Measurements from ENCODE around the gene SOD3. TPM values are rescaled to one million over a fixed set of nuclear protein-coding genes. Genes with fewer than 3 reads are reported as not detected.

SOD3 gene
- total and polyA plus RNA-seq, 10 donors = 4.0 to 28.8 (median 14.4) TPM

GRCh38 chr4:24840362-24840761 lies 45.0 kb downstream of the SOD3 start:
- no peaks in the 10 kb centered on the region for H3K4me1 ChIP-seq
- 92 to 95% (median 94%) methylated on average over 5 of the region's 5 CpGs for WGBS, 5 donors
- H3K4me3 ChIP-seq = no peak overlapping the region
- DNase-seq = no peak
- no peaks in the 10 kb centered on the region for H3K9me3 ChIP-seq
- H3K36me3 ChIP-seq = peaks cover 0 to 19% (median 0%) of the 10 kb centered on the region in 6 donors
- TF ChIP-seq POLR2A (IDR thresholded peaks at IDR 0.05) = no peak
- no peak for TF ChIP-seq CTCF (IDR thresholded peaks at IDR 0.05 in 8 of 11, conservative IDR thresholded peaks at IDR 0.05 in 3 of 11)
- no peak for TF ChIP-seq POLR2AphosphoS5 (IDR thresholded peaks at IDR 0.05)
- intact Hi-C loops (cut with DNase I; ENCODE audit: low total_unique reads) = no loop called here
- no peak overlapping the region for H3K27ac ChIP-seq
- no peaks in the 10 kb centered on the region for H3K27me3 ChIP-seq (replicated peaks in 1 of 7)

GRCh38 chr4:24840826-24841543 lies 45.6 kb downstream of the SOD3 start:
- Histone ChIP-seq H3K27me3 (replicated peaks in 1 of 7) (no peaks in the 10 kb centered on the region), H3K36me3 (peaks cover 0 to 19% (median 0%) of the 10 kb centered on the region in 6 donors), H3K4me3 (no peak overlapping the region), H3K27ac (no peak overlapping the region), H3K4me1 (no peaks in the 10 kb centered on the region), H3K9me3 (no peaks in the 10 kb centered on the region)
- TF ChIP-seq POLR2AphosphoS5 (IDR thresholded peaks at IDR 0.05) (no peak), POLR2A (IDR thresholded peaks at IDR 0.05) (no peak), CTCF (IDR thresholded peaks at IDR 0.05 in 8 of 11, conservative IDR thresholded peaks at IDR 0.05 in 3 of 11) (no peak)
- DNase-seq = no peak
- WGBS, 5 donors = 77 to 90% (median 84%) methylated on average over 3 of the region's 3 CpGs
- intact Hi-C loops (cut with DNase I; ENCODE audit: low total_unique reads) = no loop called here

GRCh38 chr4:24842356-24842755 lies 47.0 kb downstream of the SOD3 start:
- 86 to 94% (median 93%) methylated on average over 9 of the region's 9 CpGs for WGBS, 5 donors
- no peak for DNase-seq
- peaks cover 0 to 7% (median 0%) of the 10 kb centered on the region in 6 donors for H3K36me3 ChIP-seq
- intact Hi-C loops (cut with DNase I; ENCODE audit: low total_unique reads) = no loop called here
- H3K4me3 ChIP-seq = no peak overlapping the region
- H3K27ac ChIP-seq = no peak overlapping the region
- TF ChIP-seq POLR2AphosphoS5 (IDR thresholded peaks at IDR 0.05) = no peak
- TF ChIP-seq CTCF (IDR thresholded peaks at IDR 0.05 in 8 of 11, conservative IDR thresholded peaks at IDR 0.05 in 3 of 11) = no peak
- no peak for TF ChIP-seq POLR2A (IDR thresholded peaks at IDR 0.05)
- H3K9me3 ChIP-seq = no peaks in the 10 kb centered on the region
- H3K27me3 ChIP-seq (replicated peaks in 1 of 7) = no peaks in the 10 kb centered on the region
- H3K4me1 ChIP-seq = no peaks in the 10 kb centered on the region

- Histone ChIP-seq H3K27me3 (replicated peaks in 1 of 7) (no peaks in the 10 kb centered on the region), H3K27ac (no peak overlapping the region), H3K9me3 (no peaks in the 10 kb centered on the region), H3K4me1 (no peaks in the 10 kb centered on the region), H3K4me3 (no peak overlapping the region), H3K36me3 (no peaks in the 10 kb centered on the region)
- intact Hi-C loops (cut with DNase I; ENCODE audit: low total_unique reads) = no loop called here
- DNase-seq = no peak
- 54 to 69% (median 64%) methylated on average over 3 of the region's 3 CpGs for WGBS, 5 donors
- TF ChIP-seq POLR2AphosphoS5 (IDR thresholded peaks at IDR 0.05) = no peak
- no peak for TF ChIP-seq CTCF (IDR thresholded peaks at IDR 0.05 in 8 of 11, conservative IDR thresholded peaks at IDR 0.05 in 3 of 11)
- TF ChIP-seq POLR2A (IDR thresholded peaks at IDR 0.05) = no peak
Observed at GRCh38 chr4:24843096-24843495, 47.7 kb downstream of the SOD3 start.

Data from spleen (tissue), 11 donors.